Sciatic nerve (tissue), 2 donors: ENCODE results near the gene SNX14. TPM values are rescaled to one million over a fixed set of nuclear protein-coding genes. Genes with fewer than 3 reads are reported as not detected.
"Not testable (repeated sequence)": the region's sequence is repeated elsewhere in the genome, so short reads cannot be mapped to it uniquely, and the experiment has no call there.

ENCODE experiments used
- ATAC-seq: fragments of 200-7000 bp; cut with Tn5 transposase; one replicate; pipeline ENCODE4 v1.9.1; 2020; ENCODE audit warnings: mild to moderate bottlenecking, moderate library complexity
- DNase-seq: peaks from one replicate; pipeline ENCODE4 v3.0.0-alpha.2; 2020; ENCODE audit warnings: low spot score
- intact Hi-C: fragments of 100-400 bp; cut with DNase I; formaldehyde crosslinking; loops from one replicate; pipeline ENCODE4 v1.14.2; 2022
- total RNA-seq: library from RNA; stranded (reverse); fragmentation: NEBNext Ultra II Directional; extraction: Animal tissue kit (Norgen Biotek cat#: 25700); gene quantifications from one replicate; pipeline ENCODE4 v1.2.1, GENCODE V29; 2021
- donor health status: DM: no; HTN: no; CAD: no.
- donor health status: DM: no; HTN: no; CAD: no.

SNX14 gene
- total RNA-seq, 1 donor from 2014 or later, result 92.9 TPM

- intact Hi-C loops, result no loop called here
Observed at GRCh38 chr6:85592033-85592432, 1.6 kb downstream of the SNX14 start.

GRCh38 chr6:85591207-85591606 is 2.5 kb downstream of the SNX14 start:
- no peak for ATAC-seq
- intact Hi-C loops, result no loop called here
- no peak for DNase-seq

More at GRCh38 chr6:85592033-85592432, 1.6 kb downstream of the SNX14 start:
- DNase-seq (no peak), ATAC-seq (no peak)

GRCh38 chr6:85585741-85586140 is 7.9 kb downstream of the SNX14 start:
- intact Hi-C loops, result no loop called here
- no peak for ATAC-seq
- DNase-seq, result no peak

GRCh38 chr6:85582832-85583231 is 10.8 kb downstream of the SNX14 start:
- ATAC-seq, intact Hi-C loops, DNase-seq: not testable (repeated sequence)

GRCh38 chr6:85581572-85581971 is 12.1 kb downstream of the SNX14 start:
- DNase-seq, result no peak
- intact Hi-C loops, result no loop called here
- no peak for ATAC-seq

GRCh38 chr6:85580878-85581267 is 12.8 kb downstream of the SNX14 start:
- intact Hi-C loops, result no loop called here
- no peak for DNase-seq
- ATAC-seq, result no peak

- intact Hi-C loops, result no loop called here
- ATAC-seq, result no peak
- no peak for DNase-seq
Observed at GRCh38 chr6:85580118-85580877, 13.4 kb downstream of the SNX14 start.

GRCh38 chr6:85579581-85579980 is 14.1 kb downstream of the SNX14 start:
- intact Hi-C loops, result no loop called here
- ATAC-seq, result no peak

GRCh38 chr6:85576476-85576875 is 17.2 kb downstream of the SNX14 start:
- ATAC-seq, result no peak
- DNase-seq, result no peak
- intact Hi-C loops, result no loop called here

More at GRCh38 chr6:85579581-85579980, 14.1 kb downstream of the SNX14 start:
- DNase-seq, result no peak

- DNase-seq, result no peak
- ATAC-seq, result no peak
- intact Hi-C loops, result no loop called here
Observed at GRCh38 chr6:85574932-85575598, 18.6 kb downstream of the SNX14 start.

GRCh38 chr6:85569323-85569722 is 24.3 kb downstream of the SNX14 start:
- intact Hi-C loops, result no loop called here
- no peak for ATAC-seq
- DNase-seq, result no peak

GRCh38 chr6:85568411-85568810 is 25.2 kb downstream of the SNX14 start:
- DNase-seq (no peak), ATAC-seq (no peak)
- intact Hi-C loops, result no loop called here

- ATAC-seq (no peak), DNase-seq (no peak)
- intact Hi-C loops, result no loop called here
Observed at GRCh38 chr6:85565736-85566135, 27.9 kb downstream of the SNX14 start.

GRCh38 chr6:85564223-85564622 is 29.4 kb downstream of the SNX14 start:
- ATAC-seq, intact Hi-C loops, DNase-seq: not testable (repeated sequence)

- intact Hi-C loops, result no loop called here
- DNase-seq, result no peak
- no peak for ATAC-seq
Observed at GRCh38 chr6:85561750-85562357, 31.8 kb downstream of the SNX14 start.

GRCh38 chr6:85556992-85557668 is 36.5 kb downstream of the SNX14 start:
- ATAC-seq, result no peak
- no peak for DNase-seq
- intact Hi-C loops, result no loop called here

GRCh38 chr6:85552652-85553051 is 41.0 kb downstream of the SNX14 start:
- DNase-seq (no peak), ATAC-seq (no peak)
- intact Hi-C loops, result no loop called here

- ATAC-seq (no peak), DNase-seq (no peak)
- intact Hi-C loops, result no loop called here
Observed at GRCh38 chr6:85551264-85551663, 42.4 kb downstream of the SNX14 start.

- ATAC-seq, result no peak
- intact Hi-C loops, result no loop called here
- no peak for DNase-seq
Observed at GRCh38 chr6:85547719-85548118, 45.9 kb downstream of the SNX14 start.

- intact Hi-C loops, result no loop called here
- ATAC-seq (no peak), DNase-seq (no peak)
Observed at GRCh38 chr6:85544776-85545175, 48.9 kb downstream of the SNX14 start.
